Measurements from ENCODE around the gene SIL1. TPM values are rescaled to one million over a fixed set of nuclear protein-coding genes. Genes with fewer than 3 reads are reported as not detected.
"Not testable (repeated sequence)": the region's sequence is repeated elsewhere in the genome, so short reads cannot be mapped to it uniquely, and the experiment has no call there.

Gene SIL1
- total and polyA plus RNA-seq, 2 experiments from 2014 or later: 78.8 to 89.8 TPM

- H3K27me3 ChIP-seq (replicated peaks; ENCODE audit: insufficient read depth): no peaks in the 10 kb centered on the region
- DNase-seq: no peak
- H4K20me1 ChIP-seq (ENCODE audit: insufficient read depth): 0 out of 2 replicates have a peak, but pooled peaks cover 5% of the 10 kb centered on the region
Observed at GRCh38 chr5:139178935-139179334, 19.2 kb downstream of the SIL1 start.

GRCh38 chr5:139178589-139178917, 19.6 kb downstream of the SIL1 start:
- no peaks in the 10 kb centered on the region for H3K9me3 ChIP-seq (ENCODE audit: low read depth)
- 0 out of 2 replicates have a peak, but pooled peaks cover 5% of the 10 kb centered on the region for H4K20me1 ChIP-seq (ENCODE audit: insufficient read depth)
- no peak overlapping the region for H2AFZ ChIP-seq
- peaks cover 92% of the 10 kb centered on the region for H3K79me2 ChIP-seq (ENCODE audit: insufficient read depth)
- peaks cover 16% of the 10 kb centered on the region for H3K4me1 ChIP-seq (ENCODE audit: insufficient read depth)
- no peak overlapping the region for H3K4me3 ChIP-seq
- H3K9ac ChIP-seq: no peak overlapping the region
- DNase-seq: no peak
- H3K4me2 ChIP-seq (ENCODE audit: unreplicated experiment): no peak overlapping the region
- peaks cover 19% of the 10 kb centered on the region; the same call in 1 of the 2 replicates for H3F3A ChIP-seq (ENCODE audit: insufficient read depth)
- no peaks in the 10 kb centered on the region for H3K36me3 ChIP-seq (ENCODE audit: low read depth)
- WGBS, 2 experiments (ENCODE audit: low coverage in 1 of 2, low lambda C conversion rate in 2 of 2, missing lambda C conversion rate in 2 of 2): 36 to 46% methylated on average over 3 of the region's 3 CpGs
- no peaks in the 10 kb centered on the region for H3K9me2 ChIP-seq (ENCODE audit: insufficient read depth)
- no peak overlapping the region for H3K27ac ChIP-seq
- H3K27me3 ChIP-seq (replicated peaks; ENCODE audit: insufficient read depth): no peaks in the 10 kb centered on the region
- in situ Hi-C loops (cut with MboI): no loop called here
- TF ChIP-seq EZH2phosphoT487 (IDR thresholded peaks at IDR 0.05; ENCODE audit: insufficient read depth, low read depth): no peak

More at GRCh38 chr5:139178935-139179334, 19.2 kb downstream of the SIL1 start:
- Histone ChIP-seq H3K4me3 (no peak overlapping the region), H3K36me3 (ENCODE audit: low read depth) (no peaks in the 10 kb centered on the region), H3F3A (ENCODE audit: insufficient read depth) (peaks cover 19% of the 10 kb centered on the region; the same call in 1 of the 2 replicates), H2AFZ (no peak overlapping the region), H3K79me2 (ENCODE audit: insufficient read depth) (peaks cover 90% of the 10 kb centered on the region), H3K27ac (no peak overlapping the region), H3K9me2 (ENCODE audit: insufficient read depth) (no peaks in the 10 kb centered on the region), H3K4me1 (ENCODE audit: insufficient read depth) (peaks cover 16% of the 10 kb centered on the region), H3K9ac (no peak overlapping the region), H3K4me2 (ENCODE audit: unreplicated experiment) (no peak overlapping the region), H3K9me3 (ENCODE audit: low read depth) (no peaks in the 10 kb centered on the region)
- in situ Hi-C loops (cut with MboI): no loop called here
- no peak for TF ChIP-seq EZH2 (IDR thresholded peaks at IDR 0.05; ENCODE audit: insufficient read depth, poor library complexity, severe bottlenecking)
- TF ChIP-seq EZH2phosphoT487 (IDR thresholded peaks at IDR 0.05; ENCODE audit: insufficient read depth, low read depth): no peak
- WGBS, 2 experiments (ENCODE audit: low coverage in 1 of 2, low lambda C conversion rate in 2 of 2, missing lambda C conversion rate in 2 of 2): 0 to 5% methylated on average over 1 of the region's 1 CpG

- Histone ChIP-seq H3K36me3 (ENCODE audit: low read depth) (no peaks in the 10 kb centered on the region), H3K79me2 (ENCODE audit: insufficient read depth) (peaks cover 92% of the 10 kb centered on the region), H4K20me1 (ENCODE audit: insufficient read depth) (0 out of 2 replicates have a peak, but pooled peaks cover 5% of the 10 kb centered on the region), H3K27ac (no peak overlapping the region), H3K9ac (no peak overlapping the region), H2AFZ (no peak overlapping the region), H3K9me3 (ENCODE audit: low read depth) (no peaks in the 10 kb centered on the region), H3K4me2 (ENCODE audit: unreplicated experiment) (no peak overlapping the region), H3K9me2 (ENCODE audit: insufficient read depth) (no peaks in the 10 kb centered on the region), H3K4me1 (ENCODE audit: insufficient read depth) (peaks cover 16% of the 10 kb centered on the region), H3K4me3 (no peak overlapping the region), H3F3A (ENCODE audit: insufficient read depth) (peaks cover 19% of the 10 kb centered on the region; the same call in 1 of the 2 replicates), H3K27me3 (replicated peaks; ENCODE audit: insufficient read depth) (no peaks in the 10 kb centered on the region)
- 67 to 72% methylated on average over 1 of the region's 1 CpG for WGBS, 2 experiments (ENCODE audit: low coverage in 1 of 2, low lambda C conversion rate in 2 of 2, missing lambda C conversion rate in 2 of 2)
- peak; percentile 17 for DNase-seq
- in situ Hi-C loops (cut with MboI): no loop called here
- TF ChIP-seq EZH2phosphoT487 (IDR thresholded peaks at IDR 0.05; ENCODE audit: insufficient read depth, low read depth): no peak
- TF ChIP-seq EZH2 (IDR thresholded peaks at IDR 0.05; ENCODE audit: insufficient read depth, poor library complexity, severe bottlenecking): no peak
Observed at GRCh38 chr5:139177809-139178588, 20.2 kb downstream of the SIL1 start.

- H3K4me3 ChIP-seq; H3K9ac ChIP-seq; H3K27ac ChIP-seq; H3K9me2 ChIP-seq (ENCODE audit: insufficient read depth); H3K36me3 ChIP-seq (ENCODE audit: low read depth); H3K9me3 ChIP-seq (ENCODE audit: low read depth); DNase-seq; H3K27me3 ChIP-seq (replicated peaks; ENCODE audit: insufficient read depth); H3K4me2 ChIP-seq (ENCODE audit: unreplicated experiment); H2AFZ ChIP-seq; H4K20me1 ChIP-seq (ENCODE audit: insufficient read depth); in situ Hi-C loops (cut with MboI): not testable (repeated sequence)
- peaks cover 14% of the 10 kb centered on the region for H3K4me1 ChIP-seq (ENCODE audit: insufficient read depth)
- peaks cover 19% of the 10 kb centered on the region; the same call in 1 of the 2 replicates for H3F3A ChIP-seq (ENCODE audit: insufficient read depth)
- peaks cover 92% of the 10 kb centered on the region for H3K79me2 ChIP-seq (ENCODE audit: insufficient read depth)
- 91 to 94% methylated on average over 9 of the region's 9 CpGs for WGBS, 2 experiments (ENCODE audit: low coverage in 1 of 2, low lambda C conversion rate in 2 of 2, missing lambda C conversion rate in 2 of 2)
Observed at GRCh38 chr5:139177281-139177680, 20.9 kb downstream of the SIL1 start.

GRCh38 chr5:139174382-139174781, 23.8 kb downstream of the SIL1 start:
- 92 to 100% methylated on average over 1 of the region's 1 CpG for WGBS, 2 experiments (ENCODE audit: low coverage in 1 of 2, low lambda C conversion rate in 2 of 2, missing lambda C conversion rate in 2 of 2)

More at GRCh38 chr5:139174382-139174781, 23.8 kb downstream of the SIL1 start:
- H3K4me1 ChIP-seq (ENCODE audit: insufficient read depth); DNase-seq; H3K27ac ChIP-seq; H3K27me3 ChIP-seq (replicated peaks; ENCODE audit: insufficient read depth); H2AFZ ChIP-seq; H3K9me2 ChIP-seq (ENCODE audit: insufficient read depth); H3K9me3 ChIP-seq (ENCODE audit: low read depth); H3K4me3 ChIP-seq; H3K36me3 ChIP-seq (ENCODE audit: low read depth); H3F3A ChIP-seq (ENCODE audit: insufficient read depth); H4K20me1 ChIP-seq (ENCODE audit: insufficient read depth); H3K9ac ChIP-seq; H3K4me2 ChIP-seq (ENCODE audit: unreplicated experiment); in situ Hi-C loops (cut with MboI): not testable (repeated sequence)
- peaks cover 77% of the 10 kb centered on the region for H3K79me2 ChIP-seq (ENCODE audit: insufficient read depth)
